HFFc6 (cell line): Measurements from ENCODE around the gene ZNF556. TPM values are rescaled to one million over a fixed set of nuclear protein-coding genes. Genes with fewer than 3 reads are reported as not detected.

Source experiments
- DNase-seq: peaks from one replicate; pipeline ENCODE4 v3.0.0-alpha.2; 2018
- H3K27ac Mint-ChIP-seq: 2 replicates; pipeline ENCODE4 v1.8.0; 2020; ENCODE audit warnings: mild to moderate bottlenecking, mixed read lengths
- H3K27me3 Mint-ChIP-seq: 2 replicates; pipeline ENCODE4 v1.8.0; 2021; ENCODE audit warnings: mild to moderate bottlenecking, moderate library complexity, mixed read lengths; ENCODE audit not compliant: insufficient read depth
- H3K36me3 Mint-ChIP-seq: 2 replicates; pipeline ENCODE4 v1.8.0; 2021; ENCODE audit warnings: low read depth, mixed read lengths
- H3K4me1 Mint-ChIP-seq: 2 replicates; pipeline ENCODE4 v1.8.0; 2020; ENCODE audit warnings: low read depth, mixed read lengths
- H3K4me3 Mint-ChIP-seq: 2 replicates; pipeline ENCODE4 v1.8.0; 2020; ENCODE audit warnings: mild to moderate bottlenecking, moderate library complexity, mixed read lengths
- H3K9me3 Mint-ChIP-seq: 2 replicates; pipeline ENCODE4 v1.8.0; 2020; ENCODE audit warnings: mild to moderate bottlenecking, mixed read lengths
- total RNA-seq, 6 experiments: library from RNA; stranded (reverse); fragmentation: NEBNext Ultra II Directional; extraction: Animal tissue kit (Norgen Biotek cat#: 25700); gene quantifications; 2 replicates in 1 of 6; 3 replicates in 5 of 6; pipeline ENCODE4 v1.2.3, GENCODE V29; 2021
- TF ChIP-seq, protein P1 (sequence below): fragments of 200-600 bp; sonication (generic); IDR thresholded peaks from 2 replicates; pipeline ENCODE4 v1.5.0; 2021; ENCODE audit warnings: antibody characterized with exemption, mild to moderate bottlenecking

ZNF556 gene
- total RNA-seq, 6 experiments from 2014 or later = not detected

DNA sequence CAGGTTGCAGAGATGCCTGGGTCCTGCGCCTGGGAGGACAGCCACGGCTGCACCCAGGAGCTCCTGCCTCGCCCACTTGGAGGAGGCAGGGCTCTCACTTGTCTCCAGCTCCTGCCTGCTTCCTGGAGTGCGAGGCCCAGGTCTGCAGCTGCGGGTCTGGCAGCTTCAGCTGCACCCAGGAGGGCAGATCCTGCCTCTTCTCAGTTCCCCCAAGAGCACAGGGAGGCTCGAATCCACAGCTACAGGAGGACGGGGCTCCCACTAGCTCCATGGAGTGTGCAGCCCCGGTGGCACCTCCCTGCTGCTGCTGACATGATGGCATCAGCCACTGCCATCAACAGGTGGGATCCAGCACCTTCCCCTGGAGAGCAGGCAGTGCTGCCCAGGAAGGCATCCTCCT, 43.0 kb upstream of the ZNF556 start:
- Mint-ChIP-seq H3K4me1 (no peaks in the 10 kb centered on the region), H3K36me3 (peaks cover 36% of the 10 kb centered on the region), H3K27ac (no peak overlapping the region), H3K9me3 (peaks cover 39% of the 10 kb centered on the region), H3K27me3 (peaks cover 2% of the 10 kb centered on the region; the same call in 1 of the 2 replicates), H3K4me3 (no peak overlapping the region)
- DNase-seq = no peak
- TF ChIP-seq, protein P1, sequence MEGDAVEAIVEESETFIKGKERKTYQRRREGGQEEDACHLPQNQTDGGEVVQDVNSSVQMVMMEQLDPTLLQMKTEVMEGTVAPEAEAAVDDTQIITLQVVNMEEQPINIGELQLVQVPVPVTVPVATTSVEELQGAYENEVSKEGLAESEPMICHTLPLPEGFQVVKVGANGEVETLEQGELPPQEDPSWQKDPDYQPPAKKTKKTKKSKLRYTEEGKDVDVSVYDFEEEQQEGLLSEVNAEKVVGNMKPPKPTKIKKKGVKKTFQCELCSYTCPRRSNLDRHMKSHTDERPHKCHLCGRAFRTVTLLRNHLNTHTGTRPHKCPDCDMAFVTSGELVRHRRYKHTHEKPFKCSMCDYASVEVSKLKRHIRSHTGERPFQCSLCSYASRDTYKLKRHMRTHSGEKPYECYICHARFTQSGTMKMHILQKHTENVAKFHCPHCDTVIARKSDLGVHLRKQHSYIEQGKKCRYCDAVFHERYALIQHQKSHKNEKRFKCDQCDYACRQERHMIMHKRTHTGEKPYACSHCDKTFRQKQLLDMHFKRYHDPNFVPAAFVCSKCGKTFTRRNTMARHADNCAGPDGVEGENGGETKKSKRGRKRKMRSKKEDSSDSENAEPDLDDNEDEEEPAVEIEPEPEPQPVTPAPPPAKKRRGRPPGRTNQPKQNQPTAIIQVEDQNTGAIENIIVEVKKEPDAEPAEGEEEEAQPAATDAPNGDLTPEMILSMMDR = no peak

DNA sequence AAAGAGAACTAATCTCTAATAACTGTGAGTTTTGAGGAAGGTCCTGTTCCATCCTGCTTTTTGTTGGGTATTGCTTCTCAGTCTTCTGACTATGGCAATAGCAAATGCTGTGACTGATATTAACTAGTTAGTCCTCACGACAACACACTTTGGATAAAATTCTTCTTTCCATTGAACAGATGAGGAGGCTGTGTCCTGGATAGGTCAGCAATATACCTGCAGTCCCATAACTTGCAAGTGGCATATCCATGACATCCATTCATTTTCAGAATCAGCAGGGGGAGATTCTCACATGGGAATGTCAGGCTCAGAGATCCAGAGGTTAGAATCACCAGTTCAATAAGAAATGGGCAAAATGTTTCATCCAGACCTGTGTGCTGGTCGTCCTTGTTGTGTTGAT, 40.1 kb upstream of the ZNF556 start:
- no peaks in the 10 kb centered on the region for H3K4me1 Mint-ChIP-seq
- H3K27me3 Mint-ChIP-seq = peaks cover 2% of the 10 kb centered on the region; the same call in 1 of the 2 replicates
- H3K4me3 Mint-ChIP-seq = no peak overlapping the region
- TF ChIP-seq, protein P1 = no peak
- peaks cover 68% of the 10 kb centered on the region for H3K9me3 Mint-ChIP-seq
- no peak for DNase-seq
- no peak overlapping the region for H3K27ac Mint-ChIP-seq
- H3K36me3 Mint-ChIP-seq = peaks cover 46% of the 10 kb centered on the region

DNA sequence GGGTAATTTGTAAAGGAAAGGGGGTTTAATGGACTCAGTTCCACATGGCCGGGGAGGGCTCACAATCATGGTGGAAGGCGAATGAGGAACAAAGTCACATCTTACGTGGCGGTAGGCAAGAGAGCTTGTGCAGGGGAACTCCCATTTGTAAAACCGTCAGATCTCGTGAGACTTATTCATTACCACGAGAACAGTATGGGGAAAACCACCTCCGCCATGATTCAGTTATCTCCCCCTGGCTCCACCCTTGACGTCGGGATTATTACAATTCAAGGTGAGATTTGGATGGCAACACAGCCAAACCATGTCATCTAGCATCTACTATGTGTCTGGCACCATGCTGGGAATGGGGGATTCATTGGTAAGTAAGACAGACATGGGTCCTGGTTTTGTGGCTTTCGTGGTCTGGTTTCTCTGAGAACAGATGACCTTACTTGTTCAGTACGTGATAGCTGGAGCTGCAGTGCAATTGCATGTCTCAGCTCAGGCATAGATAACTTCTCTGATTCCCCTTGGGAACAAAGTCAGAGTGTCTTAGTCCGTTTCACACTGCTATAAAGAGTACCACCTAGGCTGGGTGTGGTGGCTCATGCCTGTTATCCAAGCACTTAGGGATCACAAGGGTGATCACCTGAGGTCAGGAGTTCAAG, 39.2 kb upstream of the ZNF556 start:
- Mint-ChIP-seq H3K4me1 (no peaks in the 10 kb centered on the region), H3K36me3 (peaks cover 55% of the 10 kb centered on the region), H3K27me3 (no peaks in the 10 kb centered on the region), H3K27ac (no peak overlapping the region), H3K9me3 (peaks cover 78% of the 10 kb centered on the region), H3K4me3 (no peak overlapping the region)
- TF ChIP-seq, protein P1 = no peak
- no peak for DNase-seq

DNA sequence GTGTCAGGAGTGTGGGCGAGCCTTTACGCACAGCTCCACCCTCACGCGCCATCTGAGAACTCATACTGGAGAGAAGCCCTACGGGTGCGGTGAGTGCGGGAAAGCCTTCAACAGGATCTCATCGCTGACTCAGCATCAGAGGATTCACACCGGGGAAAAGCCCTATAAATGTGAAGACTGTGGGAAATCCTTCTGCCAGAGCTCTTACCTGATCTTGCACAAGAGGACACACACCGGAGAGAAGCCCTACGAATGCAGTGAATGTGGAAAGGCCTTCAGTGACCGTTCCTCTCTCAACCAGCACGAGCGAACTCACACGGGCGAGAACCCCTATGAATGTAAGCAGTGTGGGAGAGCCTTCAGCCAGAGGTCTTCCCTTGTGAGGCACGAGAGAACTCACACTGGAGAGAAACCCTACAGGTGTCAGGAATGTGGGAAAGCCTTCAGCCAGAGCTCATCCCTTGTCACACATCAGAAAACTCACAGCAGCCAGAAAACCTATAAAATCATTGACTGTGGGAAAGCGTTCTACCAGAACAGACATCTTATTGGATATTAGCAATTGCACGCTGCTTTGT, 32.8 kb upstream of the ZNF556 start:
- H3K27ac Mint-ChIP-seq = no peak overlapping the region
- TF ChIP-seq, protein P1 = no peak
- H3K4me3 Mint-ChIP-seq = no peak overlapping the region
- H3K9me3 Mint-ChIP-seq = peaks cover 95% of the 10 kb centered on the region
- DNase-seq = no peak
- peaks cover 2% of the 10 kb centered on the region; the same call in 1 of the 2 replicates for H3K27me3 Mint-ChIP-seq
- no peaks in the 10 kb centered on the region for H3K4me1 Mint-ChIP-seq
- peaks cover 55% of the 10 kb centered on the region for H3K36me3 Mint-ChIP-seq

DNA sequence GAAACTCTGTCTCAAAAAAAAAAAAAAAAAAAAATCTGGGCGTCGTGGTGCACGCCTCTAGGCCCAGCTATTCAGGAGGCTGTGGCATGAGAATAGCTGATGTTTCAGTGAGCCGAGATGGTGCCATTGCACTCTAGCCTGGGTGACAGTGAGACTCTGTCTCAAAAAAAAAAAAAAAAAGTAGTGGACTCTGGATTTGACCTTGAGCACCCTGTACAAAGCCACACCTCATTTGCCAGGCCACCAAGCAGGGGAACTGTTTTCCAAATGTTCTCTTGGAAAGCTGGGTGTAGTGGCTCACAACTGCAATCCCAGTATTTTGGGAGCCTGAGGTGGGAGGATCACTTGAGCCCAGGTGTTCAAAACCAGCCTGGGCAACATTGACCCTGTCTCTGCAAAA, 29.7 kb upstream of the ZNF556 start:
- TF ChIP-seq, protein P1 = no peak
- peaks cover 2% of the 10 kb centered on the region; the same call in 1 of the 2 replicates for H3K27me3 Mint-ChIP-seq
- no peak overlapping the region for H3K27ac Mint-ChIP-seq
- H3K36me3 Mint-ChIP-seq = peaks cover 45% of the 10 kb centered on the region
- H3K4me3 Mint-ChIP-seq = no peak overlapping the region
- H3K4me1 Mint-ChIP-seq = peaks cover 4% of the 10 kb centered on the region
- DNase-seq = no peak
- peaks cover 71% of the 10 kb centered on the region for H3K9me3 Mint-ChIP-seq
